Measurements from ENCODE around the gene C1RL.

Gene C1RL

GRCh38 chr12:7144414-7145120 is 35.6 kb upstream of the C1RL start:
- Mint-ChIP-seq H3K4me3 (no peak overlapping the region), H3K27me3 (no peaks in the 10 kb centered on the region), H3K4me1 (peaks cover 0 to 4% of the 10 kb centered on the region in 2 donors), H3K9me3 (no peaks in the 10 kb centered on the region), H3K27ac (no peak overlapping the region), H3K36me3 (peaks cover 24 to 47% of the 10 kb centered on the region in 2 donors)
- DNase-seq (no peak), ATAC-seq (replicated peaks) (peak; percentile 34 to 65)

- Mint-ChIP-seq H3K4me3 (no peak overlapping the region), H3K4me1 (peaks cover 0 to 4% of the 10 kb centered on the region in 2 donors), H3K36me3 (peaks cover 29 to 47% of the 10 kb centered on the region in 2 donors), H3K27ac (no peak overlapping the region), H3K9me3 (no peaks in the 10 kb centered on the region), H3K27me3 (no peaks in the 10 kb centered on the region)
- DNase-seq (no peak), ATAC-seq (replicated peaks) (no peak)
Measured at GRCh38 chr12:7143564-7143963, 34.5 kb upstream of the C1RL start.

- Mint-ChIP-seq H3K36me3 (peaks cover 32 to 47% of the 10 kb centered on the region in 2 donors), H3K4me1 (peaks cover 0 to 4% of the 10 kb centered on the region in 2 donors), H3K4me3 (no peak overlapping the region), H3K27me3 (no peaks in the 10 kb centered on the region), H3K27ac (no peak overlapping the region), H3K9me3 (no peaks in the 10 kb centered on the region)
- DNase-seq (no peak), ATAC-seq (replicated peaks) (no peak)
Measured at GRCh38 chr12:7142809-7143465, 33.9 kb upstream of the C1RL start.

GRCh38 chr12:7142056-7142644 is 33.1 kb upstream of the C1RL start:
- no peak overlapping the region for H3K27ac Mint-ChIP-seq
- H3K27me3 Mint-ChIP-seq, result no peaks in the 10 kb centered on the region
- H3K4me3 Mint-ChIP-seq, result no peak overlapping the region
- ATAC-seq (replicated peaks) (peak; percentile 74 to 88), DNase-seq (peak; percentile 25)
- H3K4me1 Mint-ChIP-seq, result peaks cover 0 to 4% of the 10 kb centered on the region in 2 donors
- peaks cover 36 to 51% of the 10 kb centered on the region in 2 donors for H3K36me3 Mint-ChIP-seq
- H3K9me3 Mint-ChIP-seq, result no peaks in the 10 kb centered on the region

- Mint-ChIP-seq H3K4me3 (no peak overlapping the region), H3K4me1 (peaks cover 0 to 4% of the 10 kb centered on the region in 2 donors), H3K9me3 (no peaks in the 10 kb centered on the region), H3K36me3 (peaks cover 36 to 52% of the 10 kb centered on the region in 2 donors), H3K27me3 (no peaks in the 10 kb centered on the region), H3K27ac (no peak overlapping the region)
- ATAC-seq (replicated peaks), result no peak
- no peak for DNase-seq
Measured at GRCh38 chr12:7141351-7142005, 32.5 kb upstream of the C1RL start.

- Mint-ChIP-seq H3K27me3 (no peaks in the 10 kb centered on the region), H3K4me1 (peaks cover 6 to 7% of the 10 kb centered on the region in 2 donors), H3K9me3 (no peaks in the 10 kb centered on the region), H3K27ac (no peak overlapping the region), H3K36me3 (peaks cover 46 to 59% of the 10 kb centered on the region in 2 donors), H3K4me3 (no peak overlapping the region)
- ATAC-seq (replicated peaks) (no peak), DNase-seq (no peak)
Measured at GRCh38 chr12:7139200-7139599, 30.2 kb upstream of the C1RL start.

- no peak for ATAC-seq (replicated peaks)
- no peak for DNase-seq
- Mint-ChIP-seq H3K4me1 (peaks cover 7 to 9% of the 10 kb centered on the region in 2 donors), H3K27ac (no peak overlapping the region), H3K9me3 (no peaks in the 10 kb centered on the region), H3K4me3 (no peak overlapping the region), H3K36me3 (peaks cover 47 to 59% of the 10 kb centered on the region in 2 donors), H3K27me3 (no peaks in the 10 kb centered on the region)
Measured at GRCh38 chr12:7137908-7138307, 28.9 kb upstream of the C1RL start.

- no peaks in the 10 kb centered on the region for H3K27me3 Mint-ChIP-seq
- H3K4me3 Mint-ChIP-seq, result no peak overlapping the region
- H3K27ac Mint-ChIP-seq, result no peak overlapping the region
- DNase-seq, result no peak
- H3K9me3 Mint-ChIP-seq, result no peaks in the 10 kb centered on the region
- ATAC-seq (replicated peaks), result no peak
- peaks cover 9 to 19% of the 10 kb centered on the region in 2 donors for H3K4me1 Mint-ChIP-seq
- peaks cover 38 to 47% of the 10 kb centered on the region in 2 donors for H3K36me3 Mint-ChIP-seq
Measured at GRCh38 chr12:7136676-7137075, 27.7 kb upstream of the C1RL start.

- DNase-seq, result no peak
- Mint-ChIP-seq H3K27me3 (no peaks in the 10 kb centered on the region), H3K9me3 (no peaks in the 10 kb centered on the region), H3K4me3 (no peak overlapping the region), H3K36me3 (peaks cover 36 to 43% of the 10 kb centered on the region in 2 donors), H3K4me1 (peaks cover 14 to 25% of the 10 kb centered on the region in 2 donors), H3K27ac (no peak overlapping the region)
- no peak for ATAC-seq (replicated peaks)
Measured at GRCh38 chr12:7136071-7136470, 27.1 kb upstream of the C1RL start.

- Mint-ChIP-seq H3K27ac (no peak overlapping the region), H3K4me3 (no peak overlapping the region), H3K36me3 (peaks cover 32 to 39% of the 10 kb centered on the region in 2 donors), H3K27me3 (no peaks in the 10 kb centered on the region), H3K4me1 (peaks cover 21 to 40% of the 10 kb centered on the region in 2 donors), H3K9me3 (no peaks in the 10 kb centered on the region)
- DNase-seq, result no peak
- ATAC-seq (replicated peaks), result no peak
Measured at GRCh38 chr12:7134396-7135166, 25.6 kb upstream of the C1RL start.

- no peaks in the 10 kb centered on the region for H3K9me3 Mint-ChIP-seq
- no peaks in the 10 kb centered on the region for H3K27me3 Mint-ChIP-seq
- H3K27ac Mint-ChIP-seq, result peak overlapping the region; percentile 84
- DNase-seq (no peak), ATAC-seq (replicated peaks) (peak; percentile 35 to 38)
- H3K4me3 Mint-ChIP-seq, result peak overlapping the region; percentile 87 to 93
- peaks cover 28 to 53% of the 10 kb centered on the region in 2 donors for H3K4me1 Mint-ChIP-seq
- peaks cover 19 to 20% of the 10 kb centered on the region in 2 donors for H3K36me3 Mint-ChIP-seq
Measured at GRCh38 chr12:7131502-7131866, 22.5 kb upstream of the C1RL start.

GRCh38 chr12:7130701-7131501 is 21.9 kb upstream of the C1RL start:
- DNase-seq (peak; percentile 36), ATAC-seq (replicated peaks) (peak; percentile 64 to 66)
- Mint-ChIP-seq H3K27ac (peak overlapping the region; percentile 84), H3K9me3 (no peaks in the 10 kb centered on the region), H3K27me3 (no peaks in the 10 kb centered on the region), H3K4me1 (peaks cover 28 to 53% of the 10 kb centered on the region in 2 donors), H3K36me3 (peaks cover 14 to 17% of the 10 kb centered on the region in 2 donors), H3K4me3 (peak overlapping the region; percentile 87 to 93)
